Activated CD8-positive, alpha-beta T cell treated with anti-CD3 and anti-CD28 coated beads for 36 hours (primary cell): ENCODE data around the gene ASAP2. TPM values are rescaled to one million over a fixed set of nuclear protein-coding genes. Genes with fewer than 3 reads are reported as not detected.

Experiments used
- ATAC-seq: fragments of 200-7000 bp; cut with Tn5 transposase; one replicate; pipeline ENCODE4 v1.10.0; 2021; ENCODE audit warnings: mild to moderate bottlenecking, moderate library complexity
- CTCF ChIA-PET: fragments of 350-600 bp; sonication (Branson Sonifier 250); formaldehyde crosslinking; loops from one replicate; lab custom pipeline; 2021; ENCODE audit warnings: antibody characterized with exemption; lab: Charles Lee
- POLR2A ChIA-PET: fragments of 350-600 bp; sonication (Branson Sonifier 250); formaldehyde crosslinking; loops from one replicate; lab custom pipeline; 2021; ENCODE audit warnings: antibody characterized with exemption; lab: Charles Lee
- DNase-seq: peaks from one replicate; pipeline ENCODE4 v3.0.0-alpha.2; 2020
- H3K27ac Mint-ChIP-seq: one replicate; pipeline ENCODE4 v1.8.0; 2021; ENCODE audit warnings: mild to moderate bottlenecking, mixed read lengths
- H3K27me3 Mint-ChIP-seq: one replicate; pipeline ENCODE4 v1.8.0; 2021; ENCODE audit warnings: mixed read lengths
- H3K36me3 Mint-ChIP-seq: one replicate; pipeline ENCODE4 v1.8.0; 2021; ENCODE audit warnings: low read depth, mixed read lengths
- H3K4me1 Mint-ChIP-seq: one replicate; pipeline ENCODE4 v1.8.0; 2021; ENCODE audit warnings: low read depth, mixed read lengths
- H3K4me3 Mint-ChIP-seq: one replicate; pipeline ENCODE4 v1.8.0; 2021; ENCODE audit warnings: mild to moderate bottlenecking, moderate library complexity, mixed read lengths
- H3K9me3 Mint-ChIP-seq: one replicate; pipeline ENCODE4 v1.8.0; 2021; ENCODE audit warnings: mixed read lengths
- CTCF ChIP-seq: fragments of 200-600 bp; IDR thresholded peaks from one replicate; pipeline ENCODE4 v1.8.0; 2022; ENCODE audit warnings: antibody characterized with exemption, mild to moderate bottlenecking
- intact Hi-C: fragments of 100-400 bp; cut with micrococcal nuclease; formaldehyde crosslinking; loops from one replicate; pipeline ENCODE4 v1.10.0; 2022
- total RNA-seq, 2 experiments: library from RNA; stranded (reverse); gene quantifications; one replicate each; pipeline ENCODE4 v1.2.3, GENCODE V29; 2021

Gene ASAP2
- total RNA-seq, 2 experiments from 2014 or later = not detected

- no peaks in the 10 kb centered on the region for H3K9me3 Mint-ChIP-seq
- no peak overlapping the region for H3K27ac Mint-ChIP-seq
- intact Hi-C loops = no loop called here
- CTCF ChIA-PET = no interaction called here
- no peak overlapping the region for H3K4me3 Mint-ChIP-seq
- ATAC-seq (no peak), DNase-seq (no peak)
- no peak for TF ChIP-seq CTCF
- POLR2A ChIA-PET = no interaction called here
- H3K27me3 Mint-ChIP-seq = peaks cover 35% of the 10 kb centered on the region
- H3K36me3 Mint-ChIP-seq = no peaks in the 10 kb centered on the region
- no peaks in the 10 kb centered on the region for H3K4me1 Mint-ChIP-seq
These were observed 4.9 kb downstream of the ASAP2 start for GRCh38 chr2:9211496-9211895.

DNA sequence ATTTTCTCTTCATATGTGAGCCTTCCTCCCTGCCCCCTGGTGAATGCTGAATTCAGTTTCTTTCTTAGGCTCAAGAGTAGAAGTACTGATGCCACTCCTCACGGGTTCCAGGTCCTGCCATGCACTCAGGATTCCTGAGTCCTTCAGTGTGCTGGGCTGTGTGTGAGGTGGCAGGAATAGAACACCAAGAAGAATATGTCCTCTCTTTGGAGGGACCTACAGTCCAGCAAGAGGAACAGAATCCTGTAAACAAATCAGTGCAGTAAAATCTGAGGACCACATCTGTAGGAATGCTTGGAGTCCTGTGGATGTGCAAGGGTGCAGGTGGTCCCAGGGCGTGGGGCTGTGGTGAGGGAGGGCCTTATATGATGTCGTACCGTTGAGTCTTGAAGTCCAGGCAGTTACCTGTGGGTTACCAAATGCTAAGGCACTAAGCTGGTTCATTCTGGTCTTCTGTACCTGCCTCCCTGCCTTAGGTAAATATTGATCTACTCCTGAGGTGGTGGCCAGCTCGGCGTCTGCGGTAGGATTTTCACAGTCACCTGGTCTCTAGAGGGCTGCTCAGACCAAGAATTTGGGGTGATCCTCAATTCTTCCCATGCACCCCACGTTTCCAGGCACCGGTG is 5.5 kb downstream of the ASAP2 start:
- H3K9me3 Mint-ChIP-seq = no peaks in the 10 kb centered on the region
- H3K36me3 Mint-ChIP-seq = no peaks in the 10 kb centered on the region
- H3K4me3 Mint-ChIP-seq = no peak overlapping the region
- POLR2A ChIA-PET = no interaction called here
- H3K4me1 Mint-ChIP-seq = no peaks in the 10 kb centered on the region
- DNase-seq (no peak), ATAC-seq (no peak)
- CTCF ChIA-PET = no interaction called here
- H3K27me3 Mint-ChIP-seq = peaks cover 35% of the 10 kb centered on the region
- no peak for TF ChIP-seq CTCF
- no peak overlapping the region for H3K27ac Mint-ChIP-seq
- intact Hi-C loops = no loop called here

GRCh38 chr2:9212661-9213411 is 6.2 kb downstream of the ASAP2 start:
- ChIA-PET CTCF (no interaction called here), POLR2A (no interaction called here)
- H3K36me3 Mint-ChIP-seq = no peaks in the 10 kb centered on the region
- no peak for TF ChIP-seq CTCF
- no peak overlapping the region for H3K4me3 Mint-ChIP-seq
- DNase-seq (no peak), ATAC-seq (no peak)
- no peak overlapping the region for H3K27ac Mint-ChIP-seq
- H3K4me1 Mint-ChIP-seq = no peaks in the 10 kb centered on the region
- no peaks in the 10 kb centered on the region for H3K9me3 Mint-ChIP-seq
- intact Hi-C loops = no loop called here
- H3K27me3 Mint-ChIP-seq = peaks cover 34% of the 10 kb centered on the region

DNA sequence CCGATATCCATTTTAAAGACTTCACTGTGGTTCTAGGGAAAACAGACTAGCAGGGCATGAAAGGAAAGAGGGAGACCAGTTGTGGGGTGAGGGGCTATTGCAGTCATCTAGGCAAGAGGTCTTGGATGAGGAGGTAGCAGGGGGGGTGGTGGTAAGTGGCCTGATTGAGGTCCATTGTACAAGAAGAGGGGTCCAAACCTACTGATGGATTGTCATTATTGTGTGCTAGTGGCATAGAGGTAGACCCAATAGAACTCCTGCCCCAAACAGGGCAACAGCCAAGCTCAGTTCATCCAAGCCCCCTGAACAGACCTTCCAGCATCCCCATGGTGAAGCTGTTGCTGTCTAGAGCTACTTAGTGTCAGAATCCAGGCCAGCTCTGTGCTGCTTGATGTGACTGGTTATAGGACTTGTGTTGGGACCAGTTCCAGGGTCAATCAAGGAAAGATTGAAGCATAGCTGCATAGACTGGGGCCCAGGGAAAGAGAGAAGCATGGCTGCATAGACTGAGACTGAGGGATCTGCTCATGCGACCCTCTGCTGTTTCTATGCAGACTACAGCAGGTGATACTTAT is 7.0 kb downstream of the ASAP2 start:
- ChIA-PET POLR2A (no interaction called here), CTCF (no interaction called here)
- ATAC-seq (no peak), DNase-seq (no peak)
- H3K27ac Mint-ChIP-seq = no peak overlapping the region
- H3K9me3 Mint-ChIP-seq = no peaks in the 10 kb centered on the region
- H3K4me3 Mint-ChIP-seq = no peak overlapping the region
- TF ChIP-seq CTCF = no peak
- H3K36me3 Mint-ChIP-seq = no peaks in the 10 kb centered on the region
- intact Hi-C loops = no loop called here
- H3K27me3 Mint-ChIP-seq = peaks cover 31% of the 10 kb centered on the region
- H3K4me1 Mint-ChIP-seq = no peaks in the 10 kb centered on the region

DNA sequence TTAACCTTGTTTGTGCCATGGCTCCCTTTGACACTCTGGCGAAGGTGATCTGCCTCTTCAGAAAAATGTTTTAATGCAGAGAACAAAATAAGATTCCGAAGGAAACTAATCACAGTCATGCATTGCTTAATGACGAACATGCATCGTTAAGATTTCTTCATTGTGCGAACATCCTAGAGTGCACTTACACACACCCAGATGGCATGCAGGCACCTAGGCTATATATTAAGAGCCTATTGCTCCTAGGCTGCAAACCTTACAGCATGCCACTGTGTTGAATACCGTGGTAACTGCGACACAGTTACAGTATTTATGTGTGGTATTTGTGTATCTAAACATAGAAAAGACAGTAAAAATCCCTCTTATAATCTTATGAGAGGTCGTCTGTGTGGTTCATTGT is 8.3 kb downstream of the ASAP2 start:
- CTCF ChIA-PET = no interaction called here
- ATAC-seq = no peak
- peaks cover 24% of the 10 kb centered on the region for H3K27me3 Mint-ChIP-seq
- H3K36me3 Mint-ChIP-seq = no peaks in the 10 kb centered on the region
- no peak for TF ChIP-seq CTCF
- POLR2A ChIA-PET = no interaction called here
- no peaks in the 10 kb centered on the region for H3K4me1 Mint-ChIP-seq
- intact Hi-C loops = no loop called here
- DNase-seq = no peak
- no peaks in the 10 kb centered on the region for H3K9me3 Mint-ChIP-seq
- H3K4me3 Mint-ChIP-seq = no peak overlapping the region
- H3K27ac Mint-ChIP-seq = no peak overlapping the region
